ENCODE measurements around the gene USP20. TPM values are rescaled to one million over a fixed set of nuclear protein-coding genes. Genes with fewer than 3 reads are reported as not detected.

Gene USP20
- total and polyA plus RNA-seq, 10 of the 15 experiments (the other 5 are each of a cell fraction or from before 2014, with no cell fraction given): 0.66 to 23.3 (median 11.0) TPM

DNA sequence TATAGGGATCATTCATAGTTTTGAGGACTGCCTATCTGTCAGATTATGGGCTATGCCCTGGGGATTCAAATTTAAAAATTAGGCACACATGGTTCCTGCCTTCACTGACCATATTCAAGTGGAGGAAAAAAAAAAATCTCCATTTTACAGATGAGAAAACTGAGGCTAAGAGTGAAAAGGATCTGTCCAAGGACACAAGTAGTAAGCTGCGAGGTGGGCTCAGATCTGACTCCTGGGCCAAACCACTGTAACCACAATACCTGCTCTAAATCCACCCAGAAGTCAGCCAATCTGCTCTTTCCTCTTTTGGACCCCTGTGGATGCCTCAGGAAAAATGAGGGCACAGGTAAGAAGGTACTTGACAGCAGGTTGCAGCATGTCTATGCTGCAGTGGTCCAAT, 8.5 kb upstream of the USP20 start:
- in situ Hi-C loops (cut with MboI): loop anchor here (25.0 kb wide), 1 partner anchor 1436 kb away; no protein-coding TSS in a partner anchor
- Histone ChIP-seq H3K4me1 (ENCODE audit: control insufficient read depth, insufficient read depth, low read length) (peaks cover 6% of the 10 kb centered on the region), H3K79me2 (ENCODE audit: control insufficient read depth, insufficient read depth, low read length) (peaks cover 16% of the 10 kb centered on the region), H2AFZ (ENCODE audit: control insufficient read depth, low read depth, low read length) (no peak overlapping the region), H3K36me3 (ENCODE audit: control insufficient read depth in 2 of 2, insufficient read depth in 2 of 2, low read length in 1 of 2) (peaks cover 6 to 23% of the 10 kb centered on the region in 2 experiments; a peak in 3 of 4 replicates), H3K9me3 (replicated peaks; ENCODE audit: control insufficient read depth, insufficient read depth, low read length) (no peaks in the 10 kb centered on the region), H3K9ac (ENCODE audit: control insufficient read depth, insufficient read depth, low read length) (no peak overlapping the region), H3K4me2 (ENCODE audit: control insufficient read depth, insufficient read depth) (no peak overlapping the region), H3K27me3 (replicated peaks in 1 of 2; ENCODE audit: control insufficient read depth in 2 of 2, insufficient read depth in 2 of 2, low read length in 1 of 2) (no peaks in the 10 kb centered on the region), H4K20me1 (ENCODE audit: control insufficient read depth, insufficient read depth) (no peaks in the 10 kb centered on the region), H3K4me3 (no peak overlapping the region), H3K27ac (ENCODE audit: control insufficient read depth, insufficient read depth) (no peak overlapping the region)
- DNase-seq (ENCODE audit: low read depth, low spot score) (no peak), ATAC-seq (no peak), FAIRE-seq (no peak)
- ChIA-PET CTCF (interaction anchor here (0.8 to 1.3 kb wide), 3 partner anchors 8 to 367 kb away, joined by 3 to 4 read pairs (median 3); partner anchors contain the start of genes C9orf78 and USP20), RAD21 (ENCODE audit: unreplicated experiment) (no interaction called here), POLR2A (interaction anchor here (0.7 kb wide), 1 partner anchor 41 kb away, joined by 3 read pairs; no protein-coding TSS in a partner anchor), SMC1A (ENCODE audit: uncharacterized antibody, unreplicated experiment) (no interaction called here)
- TF ChIP-seq BRCA1 (IDR thresholded peaks at IDR 0.05; ENCODE audit: low read depth, low read length) (no peak), DPF2 (IDR thresholded peaks at IDR 0.05) (no peak), NBN (IDR thresholded peaks at IDR 0.05) (no peak)
- TF ChIP-seq, protein P1, sequence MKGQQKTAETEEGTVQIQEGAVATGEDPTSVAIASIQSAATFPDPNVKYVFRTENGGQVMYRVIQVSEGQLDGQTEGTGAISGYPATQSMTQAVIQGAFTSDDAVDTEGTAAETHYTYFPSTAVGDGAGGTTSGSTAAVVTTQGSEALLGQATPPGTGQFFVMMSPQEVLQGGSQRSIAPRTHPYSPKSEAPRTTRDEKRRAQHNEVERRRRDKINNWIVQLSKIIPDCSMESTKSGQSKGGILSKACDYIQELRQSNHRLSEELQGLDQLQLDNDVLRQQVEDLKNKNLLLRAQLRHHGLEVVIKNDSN (IDR thresholded peaks at IDR 0.05; ENCODE audit: borderline replicate concordance, extremely low read length, insufficient read depth, low read depth, low read length): no peak
- TF ChIP-seq, protein P2, sequence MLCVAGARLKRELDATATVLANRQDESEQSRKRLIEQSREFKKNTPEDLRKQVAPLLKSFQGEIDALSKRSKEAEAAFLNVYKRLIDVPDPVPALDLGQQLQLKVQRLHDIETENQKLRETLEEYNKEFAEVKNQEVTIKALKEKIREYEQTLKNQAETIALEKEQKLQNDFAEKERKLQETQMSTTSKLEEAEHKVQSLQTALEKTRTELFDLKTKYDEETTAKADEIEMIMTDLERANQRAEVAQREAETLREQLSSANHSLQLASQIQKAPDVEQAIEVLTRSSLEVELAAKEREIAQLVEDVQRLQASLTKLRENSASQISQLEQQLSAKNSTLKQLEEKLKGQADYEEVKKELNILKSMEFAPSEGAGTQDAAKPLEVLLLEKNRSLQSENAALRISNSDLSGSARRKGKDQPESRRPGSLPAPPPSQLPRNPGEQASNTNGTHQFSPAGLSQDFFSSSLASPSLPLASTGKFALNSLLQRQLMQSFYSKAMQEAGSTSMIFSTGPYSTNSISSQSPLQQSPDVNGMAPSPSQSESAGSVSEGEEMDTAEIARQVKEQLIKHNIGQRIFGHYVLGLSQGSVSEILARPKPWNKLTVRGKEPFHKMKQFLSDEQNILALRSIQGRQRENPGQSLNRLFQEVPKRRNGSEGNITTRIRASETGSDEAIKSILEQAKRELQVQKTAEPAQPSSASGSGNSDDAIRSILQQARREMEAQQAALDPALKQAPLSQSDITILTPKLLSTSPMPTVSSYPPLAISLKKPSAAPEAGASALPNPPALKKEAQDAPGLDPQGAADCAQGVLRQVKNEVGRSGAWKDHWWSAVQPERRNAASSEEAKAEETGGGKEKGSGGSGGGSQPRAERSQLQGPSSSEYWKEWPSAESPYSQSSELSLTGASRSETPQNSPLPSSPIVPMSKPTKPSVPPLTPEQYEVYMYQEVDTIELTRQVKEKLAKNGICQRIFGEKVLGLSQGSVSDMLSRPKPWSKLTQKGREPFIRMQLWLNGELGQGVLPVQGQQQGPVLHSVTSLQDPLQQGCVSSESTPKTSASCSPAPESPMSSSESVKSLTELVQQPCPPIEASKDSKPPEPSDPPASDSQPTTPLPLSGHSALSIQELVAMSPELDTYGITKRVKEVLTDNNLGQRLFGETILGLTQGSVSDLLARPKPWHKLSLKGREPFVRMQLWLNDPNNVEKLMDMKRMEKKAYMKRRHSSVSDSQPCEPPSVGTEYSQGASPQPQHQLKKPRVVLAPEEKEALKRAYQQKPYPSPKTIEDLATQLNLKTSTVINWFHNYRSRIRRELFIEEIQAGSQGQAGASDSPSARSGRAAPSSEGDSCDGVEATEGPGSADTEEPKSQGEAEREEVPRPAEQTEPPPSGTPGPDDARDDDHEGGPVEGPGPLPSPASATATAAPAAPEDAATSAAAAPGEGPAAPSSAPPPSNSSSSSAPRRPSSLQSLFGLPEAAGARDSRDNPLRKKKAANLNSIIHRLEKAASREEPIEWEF (IDR thresholded peaks at IDR 0.05; ENCODE audit: insufficient replicate concordance, low read depth, low read length): no peak
- intact Hi-C loops (cut with micrococcal nuclease; ENCODE audit: unreplicated experiment): no loop called here
- 100% methylated on average over 1 of the region's 1 CpG for WGBS (ENCODE audit: insufficient coverage, insufficient replicate concordance, low lambda C conversion rate, missing lambda C conversion rate)
- no TSS peak for BruUV-seq (replicated peaks)
